Measurements from ENCODE around the gene WIZ.

DNA sequence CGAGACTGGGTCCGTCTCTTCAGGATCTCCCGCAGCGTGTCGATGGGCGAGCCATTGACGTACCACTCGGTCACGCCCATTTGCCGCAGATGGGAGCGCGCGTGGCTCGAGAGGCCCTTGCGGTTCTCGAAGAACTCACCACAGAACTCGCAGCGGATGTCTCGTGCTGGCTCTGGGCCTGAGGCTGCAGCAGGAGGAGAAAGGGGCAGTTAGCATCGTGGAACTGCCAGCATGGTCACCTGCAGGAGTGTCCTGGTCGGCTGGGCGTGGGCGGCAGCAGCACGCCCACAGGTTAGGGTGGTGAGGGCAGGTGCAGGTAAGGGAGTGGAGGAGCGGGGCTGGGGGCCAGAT lies 22.4 kb downstream of the WIZ start:
- no peak for TF ChIP-seq POLR2A (IDR thresholded peaks at IDR 0.05; ENCODE audit: control extremely low read depth in 1 of 2, low read depth in 2 of 2, low read length in 2 of 2)
- TF ChIP-seq, protein P1, sequence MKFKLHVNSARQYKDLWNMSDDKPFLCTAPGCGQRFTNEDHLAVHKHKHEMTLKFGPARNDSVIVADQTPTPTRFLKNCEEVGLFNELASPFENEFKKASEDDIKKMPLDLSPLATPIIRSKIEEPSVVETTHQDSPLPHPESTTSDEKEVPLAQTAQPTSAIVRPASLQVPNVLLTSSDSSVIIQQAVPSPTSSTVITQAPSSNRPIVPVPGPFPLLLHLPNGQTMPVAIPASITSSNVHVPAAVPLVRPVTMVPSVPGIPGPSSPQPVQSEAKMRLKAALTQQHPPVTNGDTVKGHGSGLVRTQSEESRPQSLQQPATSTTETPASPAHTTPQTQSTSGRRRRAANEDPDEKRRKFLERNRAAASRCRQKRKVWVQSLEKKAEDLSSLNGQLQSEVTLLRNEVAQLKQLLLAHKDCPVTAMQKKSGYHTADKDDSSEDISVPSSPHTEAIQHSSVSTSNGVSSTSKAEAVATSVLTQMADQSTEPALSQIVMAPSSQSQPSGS (IDR thresholded peaks at IDR 0.05; ENCODE audit: low read length), result no peak
- TF ChIP-seq, protein P2, sequence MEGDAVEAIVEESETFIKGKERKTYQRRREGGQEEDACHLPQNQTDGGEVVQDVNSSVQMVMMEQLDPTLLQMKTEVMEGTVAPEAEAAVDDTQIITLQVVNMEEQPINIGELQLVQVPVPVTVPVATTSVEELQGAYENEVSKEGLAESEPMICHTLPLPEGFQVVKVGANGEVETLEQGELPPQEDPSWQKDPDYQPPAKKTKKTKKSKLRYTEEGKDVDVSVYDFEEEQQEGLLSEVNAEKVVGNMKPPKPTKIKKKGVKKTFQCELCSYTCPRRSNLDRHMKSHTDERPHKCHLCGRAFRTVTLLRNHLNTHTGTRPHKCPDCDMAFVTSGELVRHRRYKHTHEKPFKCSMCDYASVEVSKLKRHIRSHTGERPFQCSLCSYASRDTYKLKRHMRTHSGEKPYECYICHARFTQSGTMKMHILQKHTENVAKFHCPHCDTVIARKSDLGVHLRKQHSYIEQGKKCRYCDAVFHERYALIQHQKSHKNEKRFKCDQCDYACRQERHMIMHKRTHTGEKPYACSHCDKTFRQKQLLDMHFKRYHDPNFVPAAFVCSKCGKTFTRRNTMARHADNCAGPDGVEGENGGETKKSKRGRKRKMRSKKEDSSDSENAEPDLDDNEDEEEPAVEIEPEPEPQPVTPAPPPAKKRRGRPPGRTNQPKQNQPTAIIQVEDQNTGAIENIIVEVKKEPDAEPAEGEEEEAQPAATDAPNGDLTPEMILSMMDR (IDR thresholded peaks at IDR 0.05; ENCODE audit: control extremely low read depth in 1 of 3, insufficient read depth in 1 of 3, low read depth in 1 of 3, low read length in 3 of 3), result no peak
- TF ChIP-seq ZNF274 (IDR thresholded peaks at IDR 0.05; ENCODE audit: borderline replicate concordance, extremely low read depth, low read length), result no peak
- TF ChIP-seq EGR1 (IDR thresholded peaks at IDR 0.05; ENCODE audit: borderline replicate concordance, low read depth, low read length), result no peak
- no peak for TF ChIP-seq POLR2AphosphoS5 (IDR thresholded peaks at IDR 0.05; ENCODE audit: low read depth, low read length)
- TF ChIP-seq SRF (IDR thresholded peaks at IDR 0.05; ENCODE audit: low read depth, low read length), result no peak
- no peak for TF ChIP-seq BRCA1 (IDR thresholded peaks at IDR 0.05; ENCODE audit: low read depth, low read length)
- TF ChIP-seq SIN3A (conservative IDR thresholded peaks at IDR 0.05 in 1 of 2, IDR thresholded peaks at IDR 0.05 in 1 of 2; ENCODE audit: low read depth in 1 of 2, low read length in 2 of 2), result no peak
- TF ChIP-seq CHD1 (IDR thresholded peaks at IDR 0.05; ENCODE audit: low read depth, low read length), result no peak
- no peak for TF ChIP-seq HDAC2 (IDR thresholded peaks at IDR 0.05; ENCODE audit: borderline replicate concordance in 1 of 2, low read depth in 2 of 2, low read length in 2 of 2)

Data from H1 (cell line).